OCI-LY3 (cell line): ENCODE data around the gene IL36G.

ENCODE experiments used
- EZH2phosphoT487 ChIP-seq: fragments of 200-600 bp; shearing (Covaris generic); IDR thresholded peaks from 2 replicates; pipeline ENCODE4 v1.6.1; 2018; ENCODE audit warnings: antibody characterized with exemption, mixed run types, low read depth
- TF ChIP-seq, protein P1 (sequence below): fragments of 200-600, 300-600 bp; sonication (generic); IDR thresholded peaks from 2 replicates; pipeline ENCODE4 v1.5.1; 2014; ENCODE audit warnings: antibody characterized with exemption, low read length, low read depth

DNA sequence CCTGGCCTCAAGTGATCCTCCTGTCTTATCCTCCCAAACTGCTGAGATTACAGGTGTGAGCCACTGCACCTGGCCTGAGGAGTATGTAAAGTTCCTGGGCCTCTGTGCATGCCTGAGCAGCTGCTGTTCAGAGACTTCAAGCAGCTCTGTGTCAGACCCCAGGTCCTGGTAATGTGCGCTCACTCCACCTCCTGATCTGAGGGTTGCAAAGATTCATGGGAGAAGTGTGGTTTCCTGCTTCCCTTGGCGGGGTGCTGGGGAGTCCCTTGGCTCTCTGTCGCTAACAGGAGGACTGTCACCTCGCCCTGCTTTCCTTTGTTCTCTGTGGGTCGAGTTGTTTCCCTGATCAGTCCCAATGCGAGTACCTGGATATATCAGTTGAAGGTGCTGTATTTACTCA is 18.8 kb downstream of the IL36G start:
- TF ChIP-seq, protein P1, sequence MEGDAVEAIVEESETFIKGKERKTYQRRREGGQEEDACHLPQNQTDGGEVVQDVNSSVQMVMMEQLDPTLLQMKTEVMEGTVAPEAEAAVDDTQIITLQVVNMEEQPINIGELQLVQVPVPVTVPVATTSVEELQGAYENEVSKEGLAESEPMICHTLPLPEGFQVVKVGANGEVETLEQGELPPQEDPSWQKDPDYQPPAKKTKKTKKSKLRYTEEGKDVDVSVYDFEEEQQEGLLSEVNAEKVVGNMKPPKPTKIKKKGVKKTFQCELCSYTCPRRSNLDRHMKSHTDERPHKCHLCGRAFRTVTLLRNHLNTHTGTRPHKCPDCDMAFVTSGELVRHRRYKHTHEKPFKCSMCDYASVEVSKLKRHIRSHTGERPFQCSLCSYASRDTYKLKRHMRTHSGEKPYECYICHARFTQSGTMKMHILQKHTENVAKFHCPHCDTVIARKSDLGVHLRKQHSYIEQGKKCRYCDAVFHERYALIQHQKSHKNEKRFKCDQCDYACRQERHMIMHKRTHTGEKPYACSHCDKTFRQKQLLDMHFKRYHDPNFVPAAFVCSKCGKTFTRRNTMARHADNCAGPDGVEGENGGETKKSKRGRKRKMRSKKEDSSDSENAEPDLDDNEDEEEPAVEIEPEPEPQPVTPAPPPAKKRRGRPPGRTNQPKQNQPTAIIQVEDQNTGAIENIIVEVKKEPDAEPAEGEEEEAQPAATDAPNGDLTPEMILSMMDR, result no peak
- TF ChIP-seq EZH2phosphoT487, result no peak
